HEK293 (cell line): ENCODE measurements around the gene CD68.

Experiments
- AEBP2 ChIP-seq: fragments of 450-650 bp; formaldehyde crosslinking; IDR thresholded peaks from 2 replicates; pipeline ENCODE4 v1.5.1; 2016; ENCODE audit warnings: missing biosample characterization, missing genetic modification characterization, borderline replicate concordance
- CTCF ChIP-seq: fragments of 450-650 bp; formaldehyde crosslinking; IDR thresholded peaks from 2 replicates; pipeline ENCODE4 v1.5.1; 2016; ENCODE audit warnings: missing biosample characterization, missing genetic modification characterization
- ELK4 ChIP-seq: IDR thresholded peaks from 2 replicates; pipeline ENCODE4 v1.6.1; 2011; ENCODE audit warnings: mild to moderate bottlenecking, low read depth, low read length, borderline replicate concordance
- GLI4 ChIP-seq: fragments of 450-650 bp; formaldehyde crosslinking; IDR thresholded peaks from 2 replicates; pipeline ENCODE4 v1.5.1; 2016; ENCODE audit warnings: missing biosample characterization, missing genetic modification characterization
- SETDB1 ChIP-seq: IDR thresholded peaks from one replicate; pipeline ENCODE4 v1.6.1; 2017; ENCODE audit warnings: mild to moderate bottlenecking, low read length, moderate library complexity, mixed read lengths; ENCODE audit not compliant: insufficient read length
- TSHZ1 ChIP-seq: fragments of 450-650 bp; formaldehyde crosslinking; IDR thresholded peaks from 2 replicates; pipeline ENCODE4 v1.5.1; 2016; ENCODE audit warnings: missing biosample characterization, missing genetic modification characterization, borderline replicate concordance
- WT1 ChIP-seq: fragments of 450-650 bp; formaldehyde crosslinking; IDR thresholded peaks from 2 replicates; pipeline ENCODE4 v1.5.1; 2016; ENCODE audit warnings: missing biosample characterization, missing genetic modification characterization
- ZBTB1 ChIP-seq: fragments of 450-650 bp; formaldehyde crosslinking; IDR thresholded peaks from 2 replicates; pipeline ENCODE4 v1.5.1; 2016; ENCODE audit warnings: missing biosample characterization, missing genetic modification characterization
- ZFP37 ChIP-seq: fragments of 450-650 bp; formaldehyde crosslinking; IDR thresholded peaks from 2 replicates; pipeline ENCODE4 v1.5.1; 2016; ENCODE audit warnings: missing biosample characterization, missing genetic modification characterization
- ZIC2 ChIP-seq: fragments of 450-650 bp; formaldehyde crosslinking; IDR thresholded peaks from 2 replicates; pipeline ENCODE4 v1.5.1; 2016; ENCODE audit warnings: missing biosample characterization, missing genetic modification characterization
- ZNF132 ChIP-seq: fragments of 450-650 bp; formaldehyde crosslinking; IDR thresholded peaks from 2 replicates; pipeline ENCODE4 v1.5.1; 2017; ENCODE audit warnings: missing biosample characterization, missing genetic modification characterization, borderline replicate concordance
- ZNF169 ChIP-seq: fragments of 450-650 bp; formaldehyde crosslinking; IDR thresholded peaks from 2 replicates; pipeline ENCODE4 v1.5.1; 2016; ENCODE audit warnings: missing biosample characterization, missing genetic modification characterization
- ZNF19 ChIP-seq: fragments of 450-650 bp; formaldehyde crosslinking; IDR thresholded peaks from 2 replicates; pipeline ENCODE4; 2016; ENCODE audit warnings: missing biosample characterization, missing genetic modification characterization, low read depth
- ZNF311 ChIP-seq: fragments of 450-650 bp; formaldehyde crosslinking; IDR thresholded peaks from 2 replicates; pipeline ENCODE4 v1.5.1; 2017; ENCODE audit warnings: missing biosample characterization, missing genetic modification characterization, borderline replicate concordance
- ZNF335 ChIP-seq: fragments of 450-650 bp; formaldehyde crosslinking; conservative IDR thresholded peaks from 2 replicates; pipeline ENCODE4 v1.5.1; 2016; ENCODE audit warnings: missing biosample characterization, missing genetic modification characterization
- ZNF341 ChIP-seq: fragments of 450-650 bp; formaldehyde crosslinking; IDR thresholded peaks from 2 replicates; pipeline ENCODE4; 2016; ENCODE audit warnings: low read depth, missing biosample characterization, missing genetic modification characterization
- ZNF416 ChIP-seq: fragments of 450-650 bp; formaldehyde crosslinking; IDR thresholded peaks from 2 replicates; pipeline ENCODE4 v1.5.1; 2016; ENCODE audit warnings: missing biosample characterization, missing genetic modification characterization
- ZNF548 ChIP-seq: fragments of 450-650 bp; formaldehyde crosslinking; IDR thresholded peaks from 2 replicates; pipeline ENCODE4 v1.5.1; 2016; ENCODE audit warnings: missing biosample characterization, missing genetic modification characterization
- ZNF664 ChIP-seq: fragments of 450-650 bp; formaldehyde crosslinking; IDR thresholded peaks from 2 replicates; pipeline ENCODE4 v1.5.1; 2016; ENCODE audit warnings: missing biosample characterization, missing genetic modification characterization
- ZNF677 ChIP-seq: fragments of 450-650 bp; IDR thresholded peaks from 2 replicates; pipeline ENCODE4 v1.5.0; 2018; ENCODE audit warnings: missing biosample characterization, mild to moderate bottlenecking, missing genetic modification characterization, moderate library complexity
- ZNF704 ChIP-seq: fragments of 450-650 bp; formaldehyde crosslinking; IDR thresholded peaks from 2 replicates; pipeline ENCODE4 v1.5.1; 2016; ENCODE audit warnings: missing biosample characterization, missing genetic modification characterization
- ZNF777 ChIP-seq: fragments of 450-650 bp; formaldehyde crosslinking; IDR thresholded peaks from 2 replicates; pipeline ENCODE4 v1.5.1; 2017; ENCODE audit warnings: missing biosample characterization, missing genetic modification characterization, borderline replicate concordance
- ZNF791 ChIP-seq: fragments of 450-650 bp; formaldehyde crosslinking; IDR thresholded peaks from 2 replicates; pipeline ENCODE4 v1.5.1; 2016; ENCODE audit warnings: missing biosample characterization, missing genetic modification characterization
- ZNF830 ChIP-seq: fragments of 450-650 bp; IDR thresholded peaks from 2 replicates; pipeline ENCODE4 v1.5.0; 2018; ENCODE audit warnings: missing biosample characterization, missing genetic modification characterization, low read depth, mild to moderate bottlenecking, moderate library complexity
- ZNF837 ChIP-seq: fragments of 450-650 bp; formaldehyde crosslinking; IDR thresholded peaks from 2 replicates; pipeline ENCODE4 v1.5.1; 2016; ENCODE audit warnings: missing biosample characterization, missing genetic modification characterization
- ZNF843 ChIP-seq: fragments of 450-650 bp; formaldehyde crosslinking; IDR thresholded peaks from 2 replicates; pipeline ENCODE4 v1.5.1; 2016; ENCODE audit warnings: missing biosample characterization, missing genetic modification characterization
- TF ChIP-seq, protein P1 (sequence below): fragments of 450-650 bp; formaldehyde crosslinking; IDR thresholded peaks from 2 replicates; pipeline ENCODE4 v1.5.1; 2016; ENCODE audit warnings: missing biosample characterization, missing genetic modification characterization
- TF ChIP-seq, protein P2 (sequence below): fragments of 450-650 bp; formaldehyde crosslinking; IDR thresholded peaks from 2 replicates; pipeline ENCODE4 v1.5.1; 2016; ENCODE audit warnings: missing biosample characterization, missing genetic modification characterization

Gene CD68

DNA sequence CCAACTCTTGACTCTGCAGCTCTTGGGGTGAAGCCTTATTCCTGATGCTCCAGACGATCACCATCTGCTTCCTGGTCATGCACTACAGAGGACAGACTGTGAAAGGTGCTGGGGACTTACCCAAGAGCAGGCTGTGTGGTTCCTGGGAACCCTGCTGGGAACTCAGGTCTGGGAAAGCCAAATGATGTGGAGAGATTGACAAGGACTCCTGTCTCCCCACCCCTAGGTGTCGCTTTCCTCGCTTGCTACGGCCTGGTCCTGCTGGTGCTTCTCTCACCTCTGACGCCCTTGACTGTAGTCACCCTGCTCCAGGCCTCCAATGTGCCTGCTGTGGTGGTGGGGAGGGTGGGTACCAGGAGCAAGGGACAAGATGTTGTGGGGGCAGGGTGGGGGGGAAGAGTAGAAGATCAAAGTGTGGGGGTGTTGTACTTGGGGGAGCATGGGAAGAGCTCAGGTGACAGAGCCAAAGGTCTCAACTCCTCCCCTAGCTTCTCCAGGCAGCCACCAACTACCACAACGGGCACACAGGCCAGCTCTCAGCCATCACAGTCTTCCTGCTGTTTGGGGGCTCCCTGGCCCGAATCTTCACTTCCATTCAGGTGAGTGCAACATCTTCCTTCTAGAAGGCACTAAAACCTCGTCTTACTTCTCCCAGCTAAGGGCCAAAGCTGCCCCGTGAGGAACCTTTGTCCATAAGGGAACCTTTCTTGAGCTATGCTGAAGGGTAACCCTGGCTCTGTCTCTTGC lies 7.4 kb downstream of the CD68 start (continued):
- TF ChIP-seq TSHZ1 (no peak), AEBP2 (no peak), ZNF19 (tag by site-specific recombination) (no peak), GLI4 (no peak), ELK4 (no peak), ZNF548 (tag by site-specific recombination) (no peak), ZNF843 (tag by site-specific recombination) (no peak), ZNF837 (tag by site-specific recombination) (no peak), ZNF311 (tag by site-specific recombination) (no peak), ZNF664 (no peak), ZIC2 (tag by site-specific recombination) (peak; percentile 42; the same call in 1 of the 2 replicates), ZNF830 (tag by site-specific recombination) (no peak), ZNF132 (no peak), ZNF777 (tag by site-specific recombination) (no peak), CTCF (peak; percentile 74), ZNF335 (tag by site-specific recombination) (peak; percentile 46), ZNF341 (peak; percentile 9; the same call in 1 of the 2 replicates), ZNF416 (tag by site-specific recombination) (no peak), WT1 (no peak), ZNF791 (no peak), SETDB1 (no peak), ZNF677 (tag by site-specific recombination) (no peak), ZNF704 (tag by site-specific recombination) (no peak), ZNF169 (tag by site-specific recombination) (no peak), ZFP37 (peak; percentile 63; the same call in 1 of the 2 replicates), ZBTB1 (tag by site-specific recombination) (no peak)
- TF ChIP-seq, protein P1, sequence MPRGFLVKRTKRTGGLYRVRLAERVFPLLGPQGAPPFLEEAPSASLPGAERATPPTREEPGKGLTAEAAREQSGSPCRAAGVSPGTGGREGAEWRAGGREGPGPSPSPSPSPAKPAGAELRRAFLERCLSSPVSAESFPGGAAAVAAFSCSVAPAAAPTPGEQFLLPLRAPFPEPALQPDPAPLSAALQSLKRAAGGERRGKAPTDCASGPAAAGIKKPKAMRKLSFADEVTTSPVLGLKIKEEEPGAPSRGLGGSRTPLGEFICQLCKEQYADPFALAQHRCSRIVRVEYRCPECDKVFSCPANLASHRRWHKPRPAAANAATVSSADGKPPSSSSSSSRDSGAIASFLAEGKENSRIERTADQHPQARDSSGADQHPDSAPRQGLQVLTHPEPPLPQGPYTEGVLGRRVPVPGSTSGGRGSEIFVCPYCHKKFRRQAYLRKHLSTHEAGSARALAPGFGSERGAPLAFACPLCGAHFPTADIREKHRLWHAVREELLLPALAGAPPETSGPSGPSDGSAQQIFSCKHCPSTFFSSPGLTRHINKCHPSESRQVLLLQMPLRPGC (tag by site-specific recombination) = no peak
- TF ChIP-seq, protein P2, sequence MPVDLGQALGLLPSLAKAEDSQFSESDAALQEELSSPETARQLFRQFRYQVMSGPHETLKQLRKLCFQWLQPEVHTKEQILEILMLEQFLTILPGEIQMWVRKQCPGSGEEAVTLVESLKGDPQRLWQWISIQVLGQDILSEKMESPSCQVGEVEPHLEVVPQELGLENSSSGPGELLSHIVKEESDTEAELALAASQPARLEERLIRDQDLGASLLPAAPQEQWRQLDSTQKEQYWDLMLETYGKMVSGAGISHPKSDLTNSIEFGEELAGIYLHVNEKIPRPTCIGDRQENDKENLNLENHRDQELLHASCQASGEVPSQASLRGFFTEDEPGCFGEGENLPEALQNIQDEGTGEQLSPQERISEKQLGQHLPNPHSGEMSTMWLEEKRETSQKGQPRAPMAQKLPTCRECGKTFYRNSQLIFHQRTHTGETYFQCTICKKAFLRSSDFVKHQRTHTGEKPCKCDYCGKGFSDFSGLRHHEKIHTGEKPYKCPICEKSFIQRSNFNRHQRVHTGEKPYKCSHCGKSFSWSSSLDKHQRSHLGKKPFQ (tag by site-specific recombination) = no peak
